Dermis microvascular lymphatic vessel endothelial cell (primary cell): Measurements from ENCODE around the gene ACTG2. TPM values are rescaled to one million over a fixed set of nuclear protein-coding genes. Genes with fewer than 3 reads are reported as not detected.

ENCODE experiments used
- DNase-seq, 2 donors: peaks; one replicate each; pipeline versions ENCODE4 v3.0.0 to v3.0.0-alpha.2; 2010; ENCODE audit warnings: low read depth in 2 of 2
- total RNA-seq: library from RNA; depleted of rRNA; stranded (reverse); fragments of >200 nt; gene quantifications from 2 replicates; pipeline ENCODE4 v1.2.1, GENCODE V29; 2014

ACTG2 gene
- total RNA-seq, 1 donor from 2014 or later = not detected

DNA sequence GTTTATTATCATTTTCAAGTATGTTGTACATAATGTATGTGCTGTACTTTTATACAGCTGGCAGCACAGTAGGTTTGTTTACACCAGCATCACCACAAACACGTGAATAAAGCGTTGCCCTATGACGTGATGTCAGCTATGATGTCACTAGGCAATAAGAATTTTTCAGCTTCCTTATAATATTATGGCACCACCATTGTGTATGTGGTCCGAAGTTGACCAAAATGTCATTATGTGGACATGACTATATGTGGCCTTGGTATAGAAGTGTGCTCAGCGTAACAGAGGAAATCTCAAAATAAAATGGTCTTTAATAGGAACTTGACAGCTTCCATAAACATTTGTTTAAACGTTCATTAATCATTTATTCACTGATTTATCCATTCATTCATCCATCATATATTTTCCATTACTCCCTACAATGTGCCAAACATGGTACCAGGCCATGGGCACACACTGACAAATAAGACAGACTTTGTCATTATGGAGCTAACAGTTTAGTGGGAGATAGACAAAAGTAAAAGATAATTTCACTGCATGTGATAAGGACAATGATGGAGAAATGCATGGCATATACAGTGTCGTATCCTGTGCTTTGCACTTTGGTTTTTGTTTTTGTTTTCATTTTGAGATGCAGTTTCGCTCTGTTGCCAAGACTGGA is 18.9 kb downstream of the ACTG2 start:
- no peak for DNase-seq

DNA sequence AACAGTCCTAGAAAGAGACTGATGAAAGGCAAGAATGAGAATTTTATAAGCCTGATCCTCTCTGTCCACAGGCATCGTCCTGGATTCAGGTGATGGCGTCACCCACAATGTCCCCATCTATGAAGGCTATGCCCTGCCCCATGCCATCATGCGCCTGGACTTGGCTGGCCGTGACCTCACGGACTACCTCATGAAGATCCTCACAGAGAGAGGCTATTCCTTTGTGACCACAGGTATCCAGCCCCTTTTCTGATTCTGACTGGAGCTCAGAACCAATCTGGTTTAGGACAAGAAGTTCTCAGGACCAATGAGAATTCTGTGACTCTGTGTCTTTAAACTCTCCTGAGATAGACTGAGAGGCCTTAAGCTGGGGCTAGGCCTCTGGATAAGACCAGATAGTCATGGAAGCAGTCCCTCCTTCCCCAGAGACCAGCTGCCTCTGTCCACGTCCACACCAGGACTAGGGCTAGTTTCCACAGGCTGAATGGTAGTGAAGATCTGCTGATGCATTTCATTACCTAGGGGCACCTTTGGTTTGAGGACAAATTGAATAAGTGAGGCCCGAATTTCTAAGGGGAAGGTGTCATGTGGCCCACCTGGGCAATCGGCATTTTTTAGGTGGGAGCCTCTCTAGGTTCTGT is 20.7 kb downstream of the ACTG2 start:
- no peak for DNase-seq

DNA sequence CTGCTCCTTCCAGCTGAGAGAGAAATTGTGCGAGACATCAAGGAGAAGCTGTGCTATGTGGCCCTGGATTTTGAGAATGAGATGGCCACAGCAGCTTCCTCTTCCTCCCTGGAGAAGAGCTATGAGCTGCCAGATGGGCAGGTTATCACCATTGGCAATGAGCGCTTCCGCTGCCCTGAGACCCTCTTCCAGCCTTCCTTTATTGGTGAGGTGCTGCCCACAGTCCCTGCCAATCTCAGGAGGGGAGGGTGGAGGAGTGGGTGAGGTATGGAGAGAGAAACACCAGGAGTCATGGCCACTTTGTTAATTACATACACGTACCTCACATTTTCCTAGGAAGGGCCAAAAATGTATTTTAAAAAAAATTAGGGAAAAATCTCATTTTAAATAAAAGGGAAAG is 21.9 kb downstream of the ACTG2 start:
- no peak for DNase-seq

DNA sequence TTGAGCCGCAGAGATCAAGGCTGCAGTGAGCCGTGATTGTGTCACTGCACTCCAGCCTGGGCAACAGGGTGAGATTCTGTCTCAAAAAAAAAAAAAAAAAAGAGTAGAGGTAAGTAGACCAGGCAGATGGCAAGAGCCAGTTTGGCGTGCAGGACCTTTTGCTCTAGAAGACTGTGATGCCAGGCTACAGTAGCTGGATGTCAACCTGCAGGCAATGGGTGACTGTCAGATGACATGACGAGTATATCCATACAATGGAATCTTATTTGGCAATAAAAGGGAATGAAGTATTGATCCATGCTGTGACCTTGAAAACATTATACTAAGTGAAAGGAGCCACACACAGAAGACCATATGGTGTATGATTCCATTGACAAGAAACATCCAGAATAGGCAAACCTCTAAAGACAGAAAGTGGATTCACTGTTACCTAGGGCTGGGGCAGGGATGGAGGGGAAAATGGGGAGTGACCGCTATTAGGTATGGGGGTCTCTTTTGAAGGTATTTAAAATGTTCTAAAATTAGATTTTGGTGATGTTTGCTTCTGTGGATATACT is 22.7 kb downstream of the ACTG2 start:
- no peak for DNase-seq

DNA sequence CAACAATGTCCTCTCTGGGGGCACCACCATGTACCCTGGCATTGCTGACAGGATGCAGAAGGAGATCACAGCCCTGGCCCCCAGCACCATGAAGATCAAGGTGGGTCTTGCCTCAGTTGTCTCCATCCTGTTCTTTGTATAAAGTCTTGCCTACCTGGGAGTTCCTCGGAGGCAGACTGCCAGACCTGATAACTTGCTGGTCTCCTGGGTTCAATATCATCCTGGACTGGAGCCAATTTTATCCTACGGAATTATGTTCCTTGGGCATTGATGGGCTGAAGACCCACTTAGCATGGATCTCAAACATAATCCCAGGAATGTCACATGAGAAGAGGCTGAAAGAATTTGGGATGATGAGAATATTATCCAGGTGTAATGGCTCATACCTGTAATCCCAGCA is 23.9 kb downstream of the ACTG2 start:
- no peak for DNase-seq

DNA sequence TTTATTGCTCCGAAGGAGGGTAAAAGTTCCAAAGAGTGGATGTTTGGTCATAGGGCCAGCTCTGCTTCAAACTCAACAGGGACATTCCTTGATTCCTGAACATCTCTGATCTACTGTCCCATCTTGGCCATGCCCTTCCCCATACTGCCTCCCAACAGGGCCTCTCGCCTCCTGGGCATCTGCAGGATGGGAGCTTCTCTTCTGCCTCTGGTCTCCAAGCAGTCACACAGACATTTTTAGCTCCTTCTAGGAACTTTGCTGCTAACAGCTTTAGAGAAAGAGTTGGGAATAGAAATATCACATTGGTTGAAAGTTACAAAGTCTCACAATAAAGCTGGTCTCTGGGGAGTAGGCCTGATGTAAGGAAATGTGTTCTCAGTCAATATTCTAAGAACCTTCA is 24.5 kb downstream of the ACTG2 start:
- no peak for DNase-seq

DNA sequence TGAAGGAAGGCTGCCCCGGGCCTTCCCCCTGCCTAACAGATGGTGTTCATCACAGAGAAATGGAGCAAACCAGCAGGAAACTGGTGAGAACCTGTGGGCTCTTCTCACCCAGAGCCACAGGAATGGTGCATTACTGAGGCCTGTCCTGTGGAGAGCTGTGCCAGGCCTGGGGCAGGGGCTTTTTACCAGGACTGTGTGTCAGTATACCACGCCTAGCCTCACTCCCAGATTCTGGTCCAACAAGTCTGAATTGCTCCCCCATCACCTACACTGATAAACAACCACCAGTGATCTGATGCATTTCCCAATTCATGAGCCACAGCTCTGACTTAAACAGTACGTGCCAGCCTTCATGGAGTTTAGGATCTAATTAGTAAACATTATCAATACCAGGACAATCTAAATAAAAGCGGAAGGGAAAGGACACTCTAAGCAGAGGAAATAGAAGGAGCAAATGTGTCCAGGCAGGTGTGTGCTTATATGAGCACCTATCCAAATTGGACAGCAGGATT is 24.9 kb downstream of the ACTG2 start:
- DNase-seq = no peak

DNA sequence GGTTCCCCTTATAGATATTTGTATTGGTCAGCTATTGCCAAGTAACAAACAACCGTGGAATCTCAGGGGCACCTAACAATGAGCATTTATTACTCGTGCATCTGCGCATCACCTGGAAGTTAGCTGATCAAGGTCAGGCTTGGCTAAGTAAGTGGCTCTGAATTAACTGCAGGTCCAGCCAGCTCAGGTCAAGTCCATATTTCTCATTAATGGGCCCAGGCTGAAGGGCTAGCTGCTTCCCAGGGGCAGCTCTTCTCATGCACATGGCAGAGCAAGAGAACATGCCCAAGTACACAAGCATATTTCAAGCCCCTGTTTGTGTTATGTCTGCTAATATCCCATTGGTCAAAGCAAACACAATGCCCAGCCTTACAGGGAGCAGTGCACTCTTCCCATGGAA is 26.0 kb downstream of the ACTG2 start:
- no peak for DNase-seq

DNA sequence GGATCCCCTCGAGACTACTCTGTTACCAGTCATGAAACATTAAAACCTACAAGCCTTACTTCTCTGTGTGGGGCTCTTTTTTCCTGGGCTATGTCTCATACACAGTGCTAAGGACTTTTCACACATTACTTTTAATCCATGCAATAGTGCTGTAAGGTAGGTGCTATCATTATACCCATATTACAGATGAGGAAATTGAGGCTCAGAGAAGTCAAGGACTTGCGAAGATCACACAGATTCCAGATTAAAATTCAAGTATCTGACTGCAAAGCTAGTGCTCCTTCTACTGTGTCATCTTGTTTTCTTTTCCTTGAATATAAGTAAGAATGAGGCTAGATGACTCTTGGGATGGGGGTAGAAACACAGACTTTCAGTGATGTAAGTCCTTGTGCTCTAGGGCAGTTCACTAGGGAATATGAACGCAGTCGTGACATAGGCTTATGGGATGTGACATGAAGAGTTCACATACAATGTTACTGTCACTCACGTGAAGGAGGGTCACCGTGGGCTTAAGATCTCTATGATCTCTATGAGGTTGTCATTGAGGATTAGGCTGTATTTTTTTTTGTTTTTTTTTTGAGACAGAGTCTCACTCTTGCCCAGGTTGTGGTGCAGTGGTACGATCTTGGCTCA is 26.9 kb downstream of the ACTG2 start:
- no peak for DNase-seq

DNA sequence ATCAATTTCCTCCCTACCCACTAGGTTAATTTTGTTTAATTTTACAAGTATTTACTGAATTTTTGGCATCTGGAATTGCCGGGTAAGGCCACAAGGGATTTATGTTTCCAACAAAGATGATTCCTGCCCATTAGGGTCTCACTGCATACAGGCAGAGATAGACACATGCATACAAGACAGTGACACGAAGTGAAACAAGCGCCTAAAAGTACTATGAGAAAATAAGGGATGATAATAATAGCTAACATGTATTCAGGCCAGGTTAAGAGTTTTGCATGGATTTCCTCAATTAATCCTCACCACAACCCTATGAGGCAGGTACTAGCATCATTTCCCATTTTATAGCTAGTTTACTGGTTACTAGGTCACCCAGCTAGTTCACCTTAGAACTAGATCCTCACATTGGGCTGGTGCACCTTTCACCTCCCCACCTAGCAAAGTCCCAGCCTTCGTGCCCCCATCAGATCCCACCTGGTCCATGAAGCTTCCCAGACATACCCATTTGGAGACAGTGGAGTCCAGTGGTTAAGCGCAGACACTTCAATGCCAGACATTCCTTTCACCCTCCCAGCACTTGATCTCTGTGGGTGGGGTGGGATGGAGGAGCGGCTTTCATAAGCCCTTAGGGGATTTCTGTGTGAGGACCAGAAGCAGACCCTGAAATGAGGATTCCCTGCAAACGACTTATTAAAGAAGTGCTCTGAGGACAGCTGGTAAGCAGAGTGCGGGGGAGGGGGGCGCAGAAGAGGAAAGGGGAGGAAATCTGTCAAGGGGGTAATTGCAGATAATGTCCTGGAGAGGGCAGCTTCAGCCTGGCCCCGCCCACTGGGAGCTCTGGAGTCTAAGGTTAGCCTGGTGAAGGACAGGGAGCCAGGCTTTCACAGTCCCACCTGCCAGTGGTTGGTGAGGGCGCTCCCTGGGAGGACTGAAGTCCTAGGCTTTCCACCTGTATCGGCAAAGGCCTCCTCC is 28.1 kb downstream of the ACTG2 start:
- peak in 1 of 2 donors; percentile 20 for DNase-seq

DNA sequence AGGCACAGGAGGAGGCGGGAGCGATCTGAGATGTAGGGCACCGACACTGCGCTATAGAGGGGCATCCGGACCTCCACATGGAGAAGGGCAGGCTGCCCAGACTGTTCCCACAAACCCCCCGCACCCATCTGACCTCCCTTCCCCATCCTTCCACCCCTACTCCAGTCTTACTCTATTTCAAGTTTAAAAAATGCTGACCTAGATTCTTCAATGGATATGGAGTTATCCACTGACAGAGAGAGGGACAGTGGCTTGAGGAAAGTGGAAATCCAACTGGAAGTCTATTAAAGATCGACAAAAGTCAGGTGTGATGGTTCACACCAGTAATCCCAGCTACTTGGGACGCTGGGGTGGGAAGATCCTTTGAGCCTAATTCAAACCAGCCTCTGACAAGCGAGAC is 28.8 kb downstream of the ACTG2 start:
- DNase-seq = no peak

DNA sequence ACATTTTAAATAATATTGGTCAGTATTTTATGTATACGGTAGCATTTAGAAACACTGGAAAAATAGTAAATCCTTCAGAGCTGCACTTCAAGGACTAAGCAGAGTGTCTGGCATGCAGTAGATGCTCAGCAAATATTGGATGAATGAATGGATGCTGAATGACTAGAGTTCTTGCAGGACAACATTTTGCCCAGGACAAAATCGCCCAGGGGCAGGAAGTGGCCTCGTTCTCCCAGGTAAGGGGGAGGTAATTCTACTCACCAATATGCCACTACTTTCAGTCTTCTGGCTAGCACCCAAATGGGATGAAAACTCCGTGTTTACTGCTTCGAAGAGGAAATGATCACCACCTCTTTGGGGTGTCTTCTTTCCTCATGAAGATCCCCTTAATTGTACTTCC is 29.9 kb downstream of the ACTG2 start:
- no peak for DNase-seq

DNA sequence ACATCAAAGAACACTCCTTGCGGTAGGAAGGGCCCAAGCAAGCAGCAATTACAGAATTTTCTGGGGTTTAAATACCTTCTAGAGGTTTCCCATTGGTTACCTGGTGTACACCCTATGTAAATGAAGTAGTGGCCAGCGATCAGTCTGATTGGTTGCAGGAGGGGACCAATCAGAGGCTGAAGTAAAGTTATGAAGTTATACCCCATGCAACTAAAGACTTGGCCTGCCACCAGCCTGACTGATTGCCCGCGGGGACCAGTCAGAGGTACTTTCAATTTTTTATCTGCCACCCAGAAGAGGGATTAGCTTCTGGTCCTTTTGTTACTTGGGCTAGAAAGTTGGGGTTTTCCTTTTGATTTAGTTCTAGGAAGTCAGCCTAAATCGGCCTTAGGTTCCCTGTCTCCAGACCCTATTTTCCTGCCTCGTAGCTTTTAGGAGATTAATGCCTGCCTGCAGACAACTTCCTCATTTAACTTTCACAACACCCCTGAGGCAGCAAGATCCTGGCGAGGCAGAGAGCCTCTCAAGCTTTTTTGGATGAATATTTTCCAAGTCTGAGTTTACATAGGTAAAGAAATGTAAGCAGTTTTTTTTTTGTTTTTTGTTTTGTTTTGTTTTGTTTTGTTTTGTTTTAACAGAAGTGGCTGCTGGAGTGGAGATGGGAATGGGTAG is 32.4 kb downstream of the ACTG2 start:
- DNase-seq = no peak

DNA sequence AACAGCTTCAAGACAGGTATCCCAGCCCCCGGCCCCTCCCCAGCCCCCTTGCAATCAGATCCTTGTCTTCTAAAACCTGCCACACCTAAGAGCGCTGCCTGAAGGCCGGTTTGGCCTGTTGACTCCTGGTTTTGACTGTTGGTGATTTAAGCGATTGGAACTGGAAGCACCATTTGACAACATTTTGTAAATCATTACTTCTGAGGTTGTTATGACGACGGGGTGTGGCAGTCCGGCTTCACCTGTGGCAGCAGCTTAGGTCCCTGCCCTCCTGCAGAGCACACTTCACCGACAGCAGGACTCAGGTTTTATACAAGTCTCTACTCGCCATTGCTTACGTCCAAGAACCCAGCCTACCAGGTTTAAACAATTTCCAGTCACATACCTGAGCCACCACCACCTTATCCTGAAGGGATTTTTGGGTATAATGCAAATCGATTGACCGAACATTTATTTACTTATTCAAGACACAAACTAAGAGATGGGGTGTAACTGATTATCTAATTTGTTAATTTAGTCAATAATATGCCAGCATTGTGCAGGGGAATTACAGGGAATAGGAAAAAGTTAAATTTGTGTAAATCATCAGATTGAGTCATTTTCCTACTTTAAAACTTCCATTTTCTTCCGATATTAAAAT is 33.2 kb downstream of the ACTG2 start:
- no peak for DNase-seq

DNA sequence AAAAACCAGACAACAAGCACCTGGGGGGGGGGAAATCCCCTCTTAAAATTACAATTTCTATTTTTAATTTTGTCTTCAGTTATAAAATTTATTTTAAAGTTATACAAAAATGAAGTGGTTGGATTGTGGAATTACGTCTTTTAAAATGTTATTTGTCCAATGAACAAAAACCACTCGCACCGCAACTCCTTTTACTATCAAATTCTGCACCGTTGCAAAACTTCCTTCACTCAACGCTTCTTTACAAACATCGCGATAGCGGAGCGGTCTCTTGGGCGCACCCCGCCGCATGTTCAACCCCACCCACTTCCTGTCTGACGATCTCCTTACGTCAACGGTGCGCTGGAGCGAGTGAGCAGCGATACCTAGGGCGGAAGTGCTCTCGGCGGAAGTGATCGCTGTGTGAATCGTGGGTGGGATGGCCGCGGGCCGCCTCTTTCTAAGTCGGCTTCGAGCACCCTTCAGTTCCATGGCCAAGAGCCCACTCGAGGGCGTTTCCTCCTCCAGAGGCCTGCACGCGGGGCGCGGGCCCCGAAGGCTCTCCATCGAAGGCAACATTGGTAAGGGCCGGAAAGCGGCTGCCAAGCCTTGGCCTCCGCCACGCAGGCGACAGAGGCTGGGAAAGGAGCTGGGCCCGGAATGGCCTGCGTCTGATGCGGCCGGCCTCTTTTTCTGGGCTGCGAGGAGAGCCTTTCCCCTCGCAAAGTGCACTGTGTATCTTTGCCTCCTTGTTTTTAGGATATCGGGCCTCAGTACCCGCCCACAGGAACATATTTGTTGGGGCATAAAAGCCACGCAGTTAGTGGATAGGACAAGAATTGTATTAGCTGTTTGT is 33.9 kb downstream of the ACTG2 start, which contains the start of gene DGUOK:
DGUOK (plus strand) TSS at position 388 of the 835 bp plus-strand sequence; CDS start at position 419, 31 bp downstream.
- DNase-seq = peak; percentile 99

DNA sequence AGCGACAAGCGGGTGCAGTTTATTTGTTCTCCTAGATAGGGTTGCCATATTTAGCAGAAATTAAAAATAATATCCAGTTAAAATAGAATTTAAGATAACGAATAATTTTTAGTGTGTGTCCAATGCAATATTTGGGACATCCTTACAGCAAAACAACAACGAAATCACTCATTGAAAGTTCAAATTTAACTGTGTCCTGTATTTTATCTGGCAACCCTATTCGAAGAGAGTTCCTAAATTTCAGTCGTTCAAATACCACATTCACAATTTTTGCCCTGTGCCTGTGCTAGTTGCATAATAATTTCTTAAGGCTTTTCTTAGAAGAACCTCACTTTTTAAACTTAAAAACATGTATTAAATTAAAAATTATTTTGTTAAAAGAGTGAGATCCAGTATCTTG is 34.5 kb downstream of the ACTG2 start:
- DNase-seq = no peak

DNA sequence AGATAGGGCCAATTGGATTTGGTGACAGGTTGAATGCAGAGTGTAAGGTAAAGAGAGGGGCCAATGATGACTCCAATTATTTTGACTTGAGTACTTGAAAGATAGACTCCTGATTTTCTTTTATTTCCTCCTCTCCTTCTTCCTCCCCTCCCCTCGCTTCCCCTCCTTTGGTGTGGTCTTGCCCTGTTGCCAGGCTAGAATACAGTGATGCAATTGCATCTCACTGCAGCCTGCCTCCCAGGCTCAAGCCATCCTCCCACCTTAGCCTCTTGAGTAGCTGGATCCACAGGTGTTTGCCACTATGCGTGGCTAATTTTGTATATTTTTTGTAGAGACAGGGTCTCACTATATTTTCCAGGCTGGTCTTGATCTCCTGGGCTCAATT is 36.1 kb downstream of the ACTG2 start:
- DNase-seq = no peak

DNA sequence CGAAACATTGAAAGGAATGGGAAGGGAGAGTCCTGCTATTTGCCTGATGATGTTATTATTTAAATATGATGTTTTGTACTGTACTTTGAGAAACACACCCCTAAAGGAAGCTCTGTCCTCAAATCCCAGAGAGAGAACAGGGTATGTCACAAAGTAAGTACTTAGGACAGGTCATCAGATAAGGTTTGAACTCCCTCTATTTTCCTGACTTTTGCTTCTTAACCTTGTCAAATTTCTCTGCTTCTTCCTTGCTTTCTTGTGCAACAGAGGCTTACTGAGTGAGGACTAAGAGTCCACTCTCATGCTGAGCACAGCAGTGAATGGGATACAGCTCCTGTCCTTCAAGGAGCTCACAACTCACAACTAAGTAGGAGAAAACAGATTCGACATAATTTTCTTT is 37.6 kb downstream of the ACTG2 start:
- DNase-seq = no peak
